Activated CD4-positive, alpha-beta T cell treated with anti-CD3 and anti-CD28 coated beads for 4 hours (primary cell): ENCODE data around the gene G6PC3.
A peak's percentile ranks its signal among the peaks of the same experiment; 100 is the strongest.
"Not testable (repeated sequence)": the region's sequence is repeated elsewhere in the genome, so short reads cannot be mapped to it uniquely, and the experiment has no call there.

Experiments used
- DNase-seq, 2 donors: peaks; one replicate each; pipeline ENCODE4 v3.0.0-alpha.2; 2020

The G6PC3 gene

GRCh38 chr17:44084921-44085320 is 14.4 kb downstream of the G6PC3 start:
- DNase-seq: no peak

- DNase-seq: no peak
Measured at GRCh38 chr17:44085908-44086307, 15.4 kb downstream of the G6PC3 start.

GRCh38 chr17:44086364-44087311 is 16.1 kb downstream of the G6PC3 start:
- peak; percentile 69 to 82 for DNase-seq

- no peak for DNase-seq
Measured at GRCh38 chr17:44087319-44087718, 16.8 kb downstream of the G6PC3 start.

GRCh38 chr17:44088254-44088653 is 17.7 kb downstream of the G6PC3 start:
- no peak for DNase-seq

- DNase-seq: no peak
Measured at GRCh38 chr17:44091200-44091997, 20.9 kb downstream of the G6PC3 start.

GRCh38 chr17:44092051-44092450 is 21.5 kb downstream of the G6PC3 start:
- no peak for DNase-seq

GRCh38 chr17:44093231-44093900 is 22.8 kb downstream of the G6PC3 start:
- no peak for DNase-seq

GRCh38 chr17:44094701-44095387 is 24.3 kb downstream of the G6PC3 start:
- DNase-seq: no peak

- DNase-seq: no peak
Measured at GRCh38 chr17:44095388-44095646, 24.8 kb downstream of the G6PC3 start.

GRCh38 chr17:44095647-44096496 is 25.3 kb downstream of the G6PC3 start:
- DNase-seq: no peak

- no peak for DNase-seq
Measured at GRCh38 chr17:44097110-44097958, 26.8 kb downstream of the G6PC3 start.

GRCh38 chr17:44101858-44102257 is 31.3 kb downstream of the G6PC3 start:
- not testable (repeated sequence) for DNase-seq

- DNase-seq: no peak
Measured at GRCh38 chr17:44102849-44103622, 32.5 kb downstream of the G6PC3 start.

GRCh38 chr17:44105483-44105882 is 34.9 kb downstream of the G6PC3 start:
- DNase-seq: no peak

GRCh38 chr17:44105941-44106340 is 35.4 kb downstream of the G6PC3 start:
- no peak for DNase-seq

GRCh38 chr17:44106801-44107200 is 36.3 kb downstream of the G6PC3 start:
- DNase-seq: no peak

GRCh38 chr17:44108440-44109311 is 38.1 kb downstream of the G6PC3 start:
- DNase-seq: no peak

- no peak for DNase-seq
Measured at GRCh38 chr17:44109312-44109630, 38.7 kb downstream of the G6PC3 start.
